Neural progenitor cell (in vitro differentiated cells): ENCODE measurements around the gene ODF2L. TPM values are rescaled to one million over a fixed set of nuclear protein-coding genes. Genes with fewer than 3 reads are reported as not detected.

Experiments
- DNase-seq: peaks from one replicate; pipeline ENCODE4 v3.0.0-alpha.2; 2016; ENCODE audit warnings: low spot score
- H2AFZ ChIP-seq: fragments of 200-600 bp; sonication (generic); replicated peaks from 2 replicates; pipeline ENCODE4 v1.6.1; 2016; ENCODE audit warnings: antibody characterized with exemption
- H3F3A ChIP-seq: fragments of 200-600 bp; sonication (generic); 2 replicates; pipeline ENCODE4 v1.6.1; 2016; ENCODE audit warnings: antibody characterized with exemption, low read depth
- H3K27ac ChIP-seq: fragments of 200-600 bp; sonication (generic); 2 replicates; pipeline ENCODE4 v1.5.1; 2016; ENCODE audit warnings: mild to moderate bottlenecking
- H3K27me3 ChIP-seq: fragments of 200-600 bp; sonication (generic); 2 replicates; pipeline ENCODE4 v1.6.1; 2016; ENCODE audit warnings: mild to moderate bottlenecking, moderate library complexity
- H3K36me3 ChIP-seq: fragments of 200-600 bp; sonication (generic); 2 replicates; pipeline ENCODE4 v1.5.1; 2016
- H3K4me1 ChIP-seq: fragments of 200-600 bp; sonication (generic); 2 replicates; pipeline ENCODE4 v1.6.1; 2016; ENCODE audit warnings: mixed run types
- H3K4me2 ChIP-seq: fragments of 200-600 bp; sonication (generic); 2 replicates; pipeline ENCODE4 v1.6.1; 2016
- H3K4me3 ChIP-seq: fragments of 200-600 bp; sonication (generic); 2 replicates; pipeline ENCODE4 v1.5.1; 2016
- H3K79me2 ChIP-seq: fragments of 200-600 bp; sonication (generic); 2 replicates; pipeline ENCODE4 v1.6.1; 2016; ENCODE audit warnings: low read depth
- H3K9ac ChIP-seq: fragments of 200-600 bp; sonication (generic); 2 replicates; pipeline ENCODE4 v1.6.1; 2016
- H3K9me3 ChIP-seq: fragments of 200-600 bp; sonication (generic); 2 replicates; pipeline ENCODE4 v1.5.1; 2016; ENCODE audit warnings: low read depth
- H4K20me1 ChIP-seq: fragments of 200-600 bp; sonication (generic); 2 replicates; pipeline ENCODE4 v1.6.1; 2016; ENCODE audit warnings: low read depth
- H3K27ac Mint-ChIP-seq: 3 replicates; pipeline ENCODE4 v1.8.0; 2021; ENCODE audit warnings: mixed read lengths
- H3K27me3 Mint-ChIP-seq: 2 replicates; pipeline ENCODE4 v1.8.0; 2022; ENCODE audit warnings: low read depth, mild to moderate bottlenecking, inconsistent platforms, moderate library complexity, mixed read lengths; ENCODE audit not compliant: insufficient read depth
- H3K36me3 Mint-ChIP-seq: 3 replicates; pipeline ENCODE4 v1.8.0; 2021; ENCODE audit warnings: mixed read lengths
- H3K4me1 Mint-ChIP-seq: 3 replicates; pipeline ENCODE4 v1.8.0; 2021; ENCODE audit warnings: mixed read lengths
- H3K4me3 Mint-ChIP-seq: 3 replicates; pipeline ENCODE4 v1.8.0; 2021; ENCODE audit warnings: mild to moderate bottlenecking, moderate library complexity, mixed read lengths
- H3K9me3 Mint-ChIP-seq: 3 replicates; pipeline ENCODE4 v1.8.0; 2020; ENCODE audit warnings: mixed read lengths
- CTCF ChIP-seq: fragments of 200-600 bp; sonication (generic); IDR thresholded peaks from 2 replicates; pipeline ENCODE4 v1.5.1; 2017; ENCODE audit warnings: antibody characterized with exemption, mild to moderate bottlenecking
- EZH2 ChIP-seq: fragments of 200-600 bp; sonication (generic); IDR thresholded peaks from 2 replicates; pipeline ENCODE4 v1.6.1; 2017; ENCODE audit warnings: antibody characterized with exemption, mild to moderate bottlenecking, moderate library complexity
- EZH2phosphoT487 ChIP-seq: fragments of 200-600 bp; sonication (generic); IDR thresholded peaks from 2 replicates; pipeline ENCODE4 v1.6.1; 2017; ENCODE audit warnings: antibody characterized with exemption
- total RNA-seq: library from RNA; depleted of rRNA; stranded (reverse); fragments of >200 nt; gene quantifications from 2 replicates; pipeline ENCODE4 v1.2.3, GENCODE V29; 2015; ENCODE audit warnings: low replicate concordance

Gene ODF2L
- total RNA-seq, 1 donor from 2014 or later, result 62.6 TPM

DNA sequence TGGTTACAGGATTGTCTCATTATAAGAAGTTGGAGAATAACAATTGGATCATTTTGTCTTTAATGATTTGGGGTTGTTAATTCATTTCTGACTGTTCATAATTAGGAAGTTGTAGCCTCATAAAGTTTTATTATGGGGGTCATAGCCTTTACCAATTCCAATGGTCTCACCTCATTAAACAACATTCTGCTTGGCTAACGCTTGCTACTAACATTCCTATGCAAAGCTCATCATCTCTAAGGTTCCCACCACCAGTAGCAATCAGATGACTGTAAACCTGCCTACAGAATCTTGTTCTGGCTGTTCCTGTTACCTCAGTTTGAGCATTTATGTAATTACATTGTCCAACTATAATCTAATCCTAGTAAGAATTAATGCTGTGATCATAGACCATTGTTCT, 60.2 kb downstream of the ODF2L start:
- Histone ChIP-seq H3K36me3 (no peaks in the 10 kb centered on the region), H3K27ac (no peak overlapping the region), H4K20me1 (no peaks in the 10 kb centered on the region), H3K4me2 (no peak overlapping the region), H3F3A (no peaks in the 10 kb centered on the region), H3K4me3 (no peak overlapping the region), H3K79me2 (no peaks in the 10 kb centered on the region), H3K27me3 (no peaks in the 10 kb centered on the region), H3K9me3 (no peaks in the 10 kb centered on the region), H2AFZ (no peak overlapping the region), H3K9ac (no peak overlapping the region), H3K4me1 (no peaks in the 10 kb centered on the region)
- no peaks in the 10 kb centered on the region for H3K9me3 Mint-ChIP-seq
- TF ChIP-seq CTCF (no peak), EZH2 (no peak), EZH2phosphoT487 (no peak)
- peaks cover 2% of the 10 kb centered on the region for H3K27me3 Mint-ChIP-seq
- no peak overlapping the region for H3K27ac Mint-ChIP-seq
- no peaks in the 10 kb centered on the region for H3K36me3 Mint-ChIP-seq
- H3K4me3 Mint-ChIP-seq, result no peak overlapping the region
- no peaks in the 10 kb centered on the region for H3K4me1 Mint-ChIP-seq
- DNase-seq, result no peak

- no peak overlapping the region for H3K4me2 ChIP-seq
- no peaks in the 10 kb centered on the region for H3K79me2 ChIP-seq
- H3K9ac ChIP-seq, result no peak overlapping the region
- H3K27me3 ChIP-seq, result no peaks in the 10 kb centered on the region
- H3K4me1 ChIP-seq, result no peaks in the 10 kb centered on the region
- no peaks in the 10 kb centered on the region for H3F3A ChIP-seq
- no peak for TF ChIP-seq EZH2phosphoT487
- TF ChIP-seq CTCF, result no peak
- TF ChIP-seq EZH2, result no peak
- Mint-ChIP-seq H3K9me3 (no peaks in the 10 kb centered on the region), H3K27me3 (no peaks in the 10 kb centered on the region), H3K27ac (no peak overlapping the region), H3K36me3 (no peaks in the 10 kb centered on the region), H3K4me3 (no peak overlapping the region), H3K4me1 (no peaks in the 10 kb centered on the region)
- no peak overlapping the region for H3K4me3 ChIP-seq
- H4K20me1 ChIP-seq, result no peaks in the 10 kb centered on the region
- H3K9me3 ChIP-seq, result no peaks in the 10 kb centered on the region
- H3K36me3 ChIP-seq, result no peaks in the 10 kb centered on the region
- no peak overlapping the region for H3K27ac ChIP-seq
- no peak overlapping the region for H2AFZ ChIP-seq
- no peak for DNase-seq
Measured at GRCh38 chr1:86325264-86325663, 70.9 kb downstream of the ODF2L start.

- no peaks in the 10 kb centered on the region for H3K4me1 ChIP-seq
Measured at GRCh38 chr1:86324130-86324822, 71.8 kb downstream of the ODF2L start.

More at GRCh38 chr1:86324130-86324822, 71.8 kb downstream of the ODF2L start:
- Histone ChIP-seq H3K9me3 (no peaks in the 10 kb centered on the region), H3K4me3 (no peak overlapping the region), H3F3A (no peaks in the 10 kb centered on the region), H3K79me2 (no peaks in the 10 kb centered on the region), H2AFZ (no peak overlapping the region), H3K4me2 (no peak overlapping the region), H3K27me3 (no peaks in the 10 kb centered on the region), H3K9ac (no peak overlapping the region), H4K20me1 (no peaks in the 10 kb centered on the region), H3K36me3 (no peaks in the 10 kb centered on the region), H3K27ac (no peak overlapping the region)
- Mint-ChIP-seq H3K27me3 (no peaks in the 10 kb centered on the region), H3K4me3 (no peak overlapping the region), H3K36me3 (no peaks in the 10 kb centered on the region), H3K4me1 (no peaks in the 10 kb centered on the region), H3K9me3 (no peaks in the 10 kb centered on the region), H3K27ac (no peak overlapping the region)
- DNase-seq, result no peak
- TF ChIP-seq EZH2phosphoT487 (no peak), EZH2 (no peak), CTCF (no peak)
